Body of pancreas (tissue), 4 donors: ENCODE measurements around the gene ENPP1. TPM values are rescaled to one million over a fixed set of nuclear protein-coding genes. Genes with fewer than 3 reads are reported as not detected.

Source experiments
- ATAC-seq: fragments of 150-250 bp; one replicate; pipeline ENCODE4 v1.9.1; 2016
- DNase-seq, 4 donors: peaks; one replicate each; pipeline ENCODE4 v3.0.0-alpha.2; 2019
- H3K27ac ChIP-seq, 4 donors: fragments of 200-600 bp; sonication (generic); 1 replicate in 3 of 4; 2 replicates in 1 of 4; pipeline versions ENCODE4 v1.5.1 to v1.6.1; 2016 to 2019; ENCODE audit warnings: mild to moderate bottlenecking in 1 of 4, mixed read lengths in 1 of 4, moderate library complexity in 1 of 4
- H3K27me3 ChIP-seq, 2 donors: fragments of 200-600 bp; sonication (generic); one replicate each; pipeline ENCODE4 v1.6.0; 2016; ENCODE audit warnings: mild to moderate bottlenecking in 1 of 2
- H3K36me3 ChIP-seq, 2 donors: fragments of 200-600 bp; sonication (generic); replicated peaks in 1 of 2; 2 replicates each; pipeline ENCODE4 v1.5.1; 2016; ENCODE audit warnings: low read depth in 2 of 2; ENCODE audit not compliant: insufficient read depth in 1 of 2
- H3K4me1 ChIP-seq: fragments of 200-600 bp; sonication (generic); one replicate; pipeline ENCODE4 v1.6.0; 2016
- H3K4me3 ChIP-seq, 2 donors: fragments of 200-600 bp; sonication (generic); 1 replicate in 1 of 2; 2 replicates in 1 of 2; pipeline ENCODE4 v1.5.1; 2016 to 2019
- H3K9me3 ChIP-seq, 3 donors: fragments of 200-600 bp; sonication (generic); 1 replicate in 2 of 3; 2 replicates in 1 of 3; pipeline ENCODE4 v1.5.1; 2016
- POLR2A ChIP-seq, 3 donors: fragments of 450-650 bp; IDR thresholded peaks; one replicate each; pipeline ENCODE4 v1.6.1; 2016; ENCODE audit warnings: antibody characterized with exemption in 3 of 3, mild to moderate bottlenecking in 2 of 3
- WGBS, 2 donors: methylation state at CpG; one replicate each; pipeline ENCODE4 v1.1.5; 2017; 5-methylcytosine and 5-hydroxymethylcytosine counted together
- intact Hi-C: fragments of 100-400 bp; cut with DNase I; formaldehyde crosslinking; loops from one replicate; pipeline ENCODE4 v1.15.1; 2023
- total RNA-seq, 2 donors: library from RNA; depleted of rRNA; stranded (reverse); fragments of >200 nt; gene quantifications; one replicate each; pipeline ENCODE4 v1.1.0, GENCODE V29; 2016
- TF ChIP-seq, protein P1 (sequence below), 7 experiments: fragments of 450-650 bp in 4 of 7; fragments of 200-600 bp in 3 of 7; sonication (generic) in 3 of 7; IDR thresholded peaks; one replicate each; pipeline ENCODE4 v1.5.1; 2016 to 2019; ENCODE audit warnings: antibody characterized with exemption in 7 of 7

Gene ENPP1
- total RNA-seq, 2 donors from 2014 or later, result 16.2 to 19.2 TPM

DNA sequence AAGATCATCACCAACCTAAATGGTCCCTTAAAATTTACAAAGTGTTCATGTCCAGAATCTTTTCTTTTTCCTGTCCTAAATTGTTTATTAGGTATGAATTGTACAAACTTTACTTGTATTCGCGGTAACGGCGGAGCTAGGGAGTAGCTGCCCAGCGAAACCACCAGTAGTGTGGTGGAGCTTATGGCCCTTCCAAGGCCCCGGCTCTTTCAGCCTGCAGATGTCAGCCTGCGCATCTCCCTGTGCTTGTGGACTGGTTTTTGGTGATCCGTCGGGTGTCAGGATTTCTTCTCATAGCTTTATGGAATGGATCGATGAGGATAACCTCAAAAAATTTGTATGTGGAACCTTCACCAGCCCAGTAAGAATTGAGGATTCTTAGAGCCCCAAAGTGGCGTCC is 27.2 kb upstream of the ENPP1 start:
- WGBS, 2 donors, result 88% methylated on average over 11 of the region's 11 CpGs
- H3K4me3 ChIP-seq, result no peak overlapping the region
- DNase-seq, result no peak
- no peaks in the 10 kb centered on the region for H3K4me1 ChIP-seq
- intact Hi-C loops, result loop anchor here (10.0 kb wide), 1 partner anchor 134 kb away; no protein-coding TSS in a partner anchor
- H3K9me3 ChIP-seq, result no peaks in the 10 kb centered on the region
- no peaks in the 10 kb centered on the region for H3K36me3 ChIP-seq
- no peak for ATAC-seq
- no peak for TF ChIP-seq POLR2A (IDR thresholded peaks at IDR 0.05)
- TF ChIP-seq, protein P1, sequence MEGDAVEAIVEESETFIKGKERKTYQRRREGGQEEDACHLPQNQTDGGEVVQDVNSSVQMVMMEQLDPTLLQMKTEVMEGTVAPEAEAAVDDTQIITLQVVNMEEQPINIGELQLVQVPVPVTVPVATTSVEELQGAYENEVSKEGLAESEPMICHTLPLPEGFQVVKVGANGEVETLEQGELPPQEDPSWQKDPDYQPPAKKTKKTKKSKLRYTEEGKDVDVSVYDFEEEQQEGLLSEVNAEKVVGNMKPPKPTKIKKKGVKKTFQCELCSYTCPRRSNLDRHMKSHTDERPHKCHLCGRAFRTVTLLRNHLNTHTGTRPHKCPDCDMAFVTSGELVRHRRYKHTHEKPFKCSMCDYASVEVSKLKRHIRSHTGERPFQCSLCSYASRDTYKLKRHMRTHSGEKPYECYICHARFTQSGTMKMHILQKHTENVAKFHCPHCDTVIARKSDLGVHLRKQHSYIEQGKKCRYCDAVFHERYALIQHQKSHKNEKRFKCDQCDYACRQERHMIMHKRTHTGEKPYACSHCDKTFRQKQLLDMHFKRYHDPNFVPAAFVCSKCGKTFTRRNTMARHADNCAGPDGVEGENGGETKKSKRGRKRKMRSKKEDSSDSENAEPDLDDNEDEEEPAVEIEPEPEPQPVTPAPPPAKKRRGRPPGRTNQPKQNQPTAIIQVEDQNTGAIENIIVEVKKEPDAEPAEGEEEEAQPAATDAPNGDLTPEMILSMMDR (IDR thresholded peaks at IDR 0.05), result no peak
- H3K27me3 ChIP-seq, result no peaks in the 10 kb centered on the region
- H3K27ac ChIP-seq, result no peak overlapping the region

DNA sequence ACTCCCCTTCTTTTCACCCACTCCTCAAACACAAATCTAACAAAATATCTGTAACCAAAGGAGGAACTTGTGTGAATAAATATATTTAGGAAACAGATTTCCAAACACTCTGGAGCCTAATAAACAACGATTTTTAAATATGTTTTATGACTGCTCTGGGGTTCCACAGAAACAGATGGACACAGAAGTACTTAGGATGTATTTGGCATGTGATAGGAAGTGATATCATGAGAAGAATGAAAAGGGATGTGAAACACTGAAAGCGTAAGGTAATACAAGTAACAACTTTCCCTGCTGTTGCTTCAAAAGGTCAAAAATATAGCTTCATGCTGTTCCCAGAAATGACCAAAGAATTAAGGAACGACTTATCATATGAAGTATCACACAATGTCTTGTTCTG is 26.1 kb upstream of the ENPP1 start:
- DNase-seq (no peak), ATAC-seq (no peak)
- H3K4me1 ChIP-seq, result no peaks in the 10 kb centered on the region
- intact Hi-C loops, result loop anchor here (10.0 kb wide), 1 partner anchor 133 kb away; no protein-coding TSS in a partner anchor
- no peaks in the 10 kb centered on the region for H3K9me3 ChIP-seq
- H3K36me3 ChIP-seq, result no peaks in the 10 kb centered on the region
- 62 to 73% methylated on average over 3 of the region's 3 CpGs for WGBS, 2 donors
- no peak overlapping the region for H3K27ac ChIP-seq
- no peak for TF ChIP-seq POLR2A (IDR thresholded peaks at IDR 0.05)
- TF ChIP-seq, protein P1 (IDR thresholded peaks at IDR 0.05), result no peak
- no peaks in the 10 kb centered on the region for H3K27me3 ChIP-seq
- H3K4me3 ChIP-seq, result no peak overlapping the region

DNA sequence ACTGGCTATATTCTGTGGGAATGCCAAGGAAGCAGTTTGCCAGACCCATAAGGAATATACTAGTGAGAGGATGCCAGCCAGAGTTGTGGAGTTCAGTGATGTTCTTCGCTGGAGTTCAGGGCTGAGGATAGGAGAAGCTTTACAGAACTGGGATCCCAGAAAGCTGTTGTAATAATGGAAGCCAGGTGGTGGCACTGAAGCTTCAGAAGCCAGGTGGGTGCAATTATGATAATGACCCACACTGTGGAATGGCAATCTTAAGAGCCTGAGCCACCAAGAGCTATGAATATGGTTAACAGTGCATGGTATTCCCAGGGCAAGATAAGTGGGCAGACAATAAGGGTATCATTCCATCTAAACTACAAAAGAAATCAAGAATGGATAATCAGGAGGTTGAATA is 25.1 kb upstream of the ENPP1 start:
- no peaks in the 10 kb centered on the region for H3K27me3 ChIP-seq
- WGBS, 2 donors, result 68 to 75% methylated on average over 1 of the region's 1 CpG
- H3K4me3 ChIP-seq, result no peak overlapping the region
- intact Hi-C loops, result loop anchor here (10.0 kb wide), 1 partner anchor 132 kb away; no protein-coding TSS in a partner anchor
- H3K36me3 ChIP-seq, result no peaks in the 10 kb centered on the region
- H3K27ac ChIP-seq, result no peak overlapping the region
- H3K9me3 ChIP-seq, result no peaks in the 10 kb centered on the region
- no peak for TF ChIP-seq POLR2A (IDR thresholded peaks at IDR 0.05)
- TF ChIP-seq, protein P1 (IDR thresholded peaks at IDR 0.05), result peak; percentile 22 to 74 (median 60)
- ATAC-seq (peak; percentile 77), DNase-seq (peak; percentile 38 to 59 (median 50))
- peaks cover under 1% of the 10 kb centered on the region for H3K4me1 ChIP-seq

DNA sequence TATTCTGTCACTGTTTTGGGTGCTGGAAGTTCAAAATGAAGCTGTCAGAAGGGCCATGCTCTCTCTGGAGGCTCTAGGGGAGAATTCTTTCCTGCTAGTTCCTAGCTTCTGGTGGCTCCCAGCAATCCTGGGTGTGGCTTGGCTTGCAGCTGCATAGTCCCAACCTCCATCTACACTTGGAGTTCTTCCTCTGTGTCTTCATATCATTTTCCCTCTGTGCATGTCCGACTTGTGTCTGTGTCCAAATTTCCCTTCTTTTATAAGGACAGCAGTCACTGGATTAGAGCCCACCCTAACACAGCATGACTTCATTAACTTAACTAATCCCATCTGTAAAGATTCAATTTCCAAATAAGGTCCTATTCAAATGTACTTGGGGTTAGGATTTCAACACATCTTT is 23.3 kb upstream of the ENPP1 start:
- Histone ChIP-seq H3K9me3 (no peaks in the 10 kb centered on the region), H3K27ac (no peak overlapping the region), H3K4me3 (no peak overlapping the region), H3K4me1 (peaks cover 7% of the 10 kb centered on the region), H3K27me3 (no peaks in the 10 kb centered on the region), H3K36me3 (no peaks in the 10 kb centered on the region)
- DNase-seq, result no peak
- ATAC-seq, result no peak
- intact Hi-C loops, result loop anchor here (10.0 kb wide), 1 partner anchor 130 kb away; no protein-coding TSS in a partner anchor
- WGBS, 2 donors, result 67 to 87% methylated on average over 1 of the region's 1 CpG
- TF ChIP-seq, protein P1 (IDR thresholded peaks at IDR 0.05), result no peak
- TF ChIP-seq POLR2A (IDR thresholded peaks at IDR 0.05), result no peak

DNA sequence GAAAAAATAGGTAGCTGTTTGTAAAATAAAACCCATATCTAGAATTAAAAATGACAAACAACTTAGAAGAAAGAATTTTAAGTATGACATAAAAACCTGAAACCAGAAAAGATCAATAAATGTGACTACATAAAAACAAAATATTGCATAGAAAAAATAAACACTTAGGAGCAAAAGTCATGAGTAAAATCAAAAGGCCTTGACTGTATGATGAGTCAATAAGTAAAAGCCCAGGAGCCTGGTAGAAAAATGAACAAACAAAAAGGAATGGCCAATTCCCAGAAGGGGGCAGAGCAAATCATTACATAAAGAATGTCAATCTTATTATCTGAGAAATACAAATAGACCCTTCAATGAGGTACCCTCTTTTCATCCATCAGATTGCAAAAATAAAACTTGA is 20.7 kb upstream of the ENPP1 start:
- peaks cover 7% of the 10 kb centered on the region for H3K4me1 ChIP-seq
- no peak for TF ChIP-seq POLR2A (IDR thresholded peaks at IDR 0.05)
- TF ChIP-seq, protein P1 (IDR thresholded peaks at IDR 0.05), result no peak
- intact Hi-C loops, result loop anchor here (10.0 kb wide), 1 partner anchor 128 kb away; no protein-coding TSS in a partner anchor
- H3K9me3 ChIP-seq, result no peaks in the 10 kb centered on the region
- ATAC-seq (no peak), DNase-seq (no peak)
- no peaks in the 10 kb centered on the region for H3K27me3 ChIP-seq
- no peak overlapping the region for H3K27ac ChIP-seq
- no peaks in the 10 kb centered on the region for H3K36me3 ChIP-seq
- no peak overlapping the region for H3K4me3 ChIP-seq
